HG03378 (cell line): ENCODE data around the gene GSG1.

ENCODE experiments used
- ATAC-seq: cut with Tn5 transposase; IDR thresholded peaks from one replicate; pipeline ENCODE4 v1.9.1; 2021; ENCODE audit warnings: mild to moderate bottlenecking, moderate library complexity; ENCODE audit not compliant: unreplicated experiment

The GSG1 gene

DNA sequence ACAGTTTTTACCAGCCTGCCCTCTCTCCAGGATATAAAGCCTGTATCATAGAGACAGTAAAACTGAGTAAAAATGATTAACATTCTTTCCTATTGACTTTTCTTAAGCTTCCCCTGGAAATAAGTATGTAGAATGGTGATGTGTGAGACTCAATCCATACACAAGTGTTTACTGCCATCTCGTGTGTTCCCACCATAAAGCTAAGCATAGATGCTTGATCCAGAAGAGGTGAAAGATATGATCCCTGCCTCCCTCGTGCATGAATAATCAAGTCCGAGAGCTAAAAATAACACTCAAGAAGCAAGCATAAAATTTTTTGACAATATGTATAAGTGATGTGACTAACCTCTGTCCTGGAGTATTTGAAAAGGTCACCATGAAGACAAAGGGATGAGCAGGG is 16.9 kb upstream of the GSG1 start:
- ATAC-seq = no peak

DNA sequence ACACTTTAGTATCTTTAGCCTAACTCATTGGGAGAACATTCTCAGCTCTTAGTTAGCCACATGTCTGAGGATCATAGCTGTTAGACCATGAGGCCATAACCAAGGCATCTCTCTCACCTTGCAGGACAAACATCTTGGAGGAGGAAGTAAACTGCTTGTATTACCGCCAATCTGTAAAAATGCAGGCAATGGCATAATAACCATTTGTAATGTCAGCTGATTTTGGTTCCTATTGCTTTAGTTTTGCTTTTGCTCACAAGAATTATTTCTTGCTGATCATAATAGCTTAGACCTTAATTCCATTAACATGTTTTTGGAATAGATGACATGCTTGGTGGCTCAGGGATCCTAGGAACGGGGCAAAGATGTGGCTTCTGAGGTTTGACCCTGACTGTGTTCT is 16.4 kb upstream of the GSG1 start:
- ATAC-seq = no peak

DNA sequence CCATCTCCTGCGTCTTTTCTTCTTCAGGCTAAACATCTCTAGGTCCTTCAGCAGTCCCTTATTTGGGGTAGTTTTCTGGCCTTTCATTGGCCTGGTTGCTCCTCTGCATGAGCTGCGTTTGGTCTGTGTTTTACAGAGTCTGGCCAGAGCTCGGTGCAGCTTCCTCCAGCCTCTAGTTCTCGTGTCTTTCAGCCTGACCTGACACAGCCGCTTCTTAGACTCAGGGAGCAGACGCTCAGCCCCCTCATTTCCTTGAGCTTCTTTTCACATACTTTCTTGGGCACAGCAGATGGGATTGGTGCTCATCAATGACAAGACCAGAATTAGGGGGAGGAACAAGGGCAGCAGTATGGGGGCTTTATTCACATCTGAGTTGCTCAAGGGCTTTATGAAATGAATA is 13.6 kb upstream of the GSG1 start:
- ATAC-seq = no peak

DNA sequence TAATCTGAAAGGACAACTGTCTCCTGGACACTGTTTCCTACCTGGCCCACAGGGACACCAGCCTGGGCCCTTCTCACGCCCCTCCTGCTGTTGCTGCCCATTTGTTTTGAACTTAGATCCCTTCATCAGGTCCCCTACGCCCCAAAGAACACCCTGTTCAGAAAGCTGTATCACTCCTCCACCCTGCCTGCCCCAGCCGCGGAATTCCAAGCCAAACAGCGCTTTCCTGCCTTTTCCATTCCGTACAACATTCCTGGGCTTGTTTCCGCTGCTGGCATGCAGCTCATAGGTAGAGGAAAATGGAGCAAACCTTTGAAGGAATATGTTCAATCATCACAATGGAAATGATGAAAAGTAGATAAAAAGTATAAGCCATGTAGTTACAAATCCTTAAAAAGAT is 12.8 kb upstream of the GSG1 start:
- ATAC-seq = no peak

DNA sequence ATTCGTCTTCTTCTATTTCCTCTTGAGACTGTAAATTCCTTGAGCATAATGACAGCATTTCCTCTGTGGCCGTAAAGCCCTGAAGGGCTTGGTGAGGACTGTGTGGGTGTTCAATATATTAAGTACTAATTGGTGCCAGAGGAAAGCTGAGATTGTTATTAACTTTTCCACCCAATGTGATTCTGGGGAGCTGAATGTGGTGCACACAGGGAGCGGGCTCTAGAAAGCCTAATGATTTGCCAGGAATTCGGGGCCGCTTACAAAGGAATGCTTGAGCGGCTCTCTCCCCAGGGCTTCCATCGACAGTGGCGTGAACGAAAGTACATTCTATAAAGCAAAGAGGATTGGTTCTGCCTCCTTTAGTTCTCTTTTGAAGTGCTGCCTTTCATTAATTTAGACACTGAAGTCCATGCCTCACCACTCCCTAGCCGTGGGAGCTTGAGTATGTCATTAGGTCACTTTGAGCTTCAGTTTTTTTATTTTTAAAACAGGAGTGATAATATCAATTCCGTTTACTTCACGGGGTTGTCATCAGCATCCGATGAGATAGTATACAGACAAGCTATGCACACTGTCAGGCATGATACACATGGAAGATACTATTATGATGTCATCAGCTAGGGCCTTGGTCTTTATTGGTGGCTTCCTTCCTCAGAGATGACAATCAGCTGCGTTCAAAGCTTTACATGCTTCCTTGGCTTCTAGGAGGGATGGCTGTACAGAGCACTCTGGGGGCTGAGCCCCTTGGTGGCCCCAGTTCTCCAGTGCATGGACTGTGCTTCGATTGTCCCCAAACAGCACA is 11.0 kb upstream of the GSG1 start:
- ATAC-seq = no peak

DNA sequence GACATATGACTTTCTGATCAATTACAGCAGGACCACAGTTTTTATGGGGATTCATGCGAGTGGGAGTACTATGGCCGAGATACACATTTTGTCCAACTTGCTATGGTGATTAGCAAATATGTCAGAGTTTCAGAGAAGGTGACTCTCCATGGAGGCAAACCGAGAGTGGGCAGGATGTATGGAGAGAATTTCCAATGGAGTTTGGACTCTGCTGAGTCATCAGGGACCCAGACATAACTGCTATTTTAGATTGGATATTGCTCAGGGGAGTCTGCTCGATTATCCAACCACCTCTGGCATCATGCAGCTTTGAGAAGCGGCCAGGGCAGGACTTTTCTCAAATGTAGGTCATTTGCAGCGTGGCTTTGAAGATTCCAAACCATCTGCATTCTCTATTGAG is 9.5 kb upstream of the GSG1 start:
- no peak for ATAC-seq

DNA sequence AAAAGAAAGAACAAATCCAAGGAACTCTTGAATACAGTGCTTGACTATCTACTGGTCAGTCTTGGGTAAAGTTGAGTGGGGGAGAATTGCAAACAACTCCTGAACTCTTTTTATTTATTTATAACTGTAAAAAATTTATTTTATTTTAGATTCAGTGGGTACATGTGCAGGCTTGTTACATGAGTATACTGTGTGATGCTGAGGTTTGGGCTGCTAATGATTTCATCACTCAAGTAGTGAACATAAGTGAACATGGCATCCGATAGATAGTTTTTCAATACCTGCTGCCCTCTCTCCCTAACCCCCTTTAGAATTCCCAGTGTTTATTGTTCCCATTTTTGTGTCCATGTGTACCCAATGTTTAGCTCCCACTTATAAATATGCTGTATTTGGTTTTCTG is 3.2 kb upstream of the GSG1 start:
- ATAC-seq = no peak

DNA sequence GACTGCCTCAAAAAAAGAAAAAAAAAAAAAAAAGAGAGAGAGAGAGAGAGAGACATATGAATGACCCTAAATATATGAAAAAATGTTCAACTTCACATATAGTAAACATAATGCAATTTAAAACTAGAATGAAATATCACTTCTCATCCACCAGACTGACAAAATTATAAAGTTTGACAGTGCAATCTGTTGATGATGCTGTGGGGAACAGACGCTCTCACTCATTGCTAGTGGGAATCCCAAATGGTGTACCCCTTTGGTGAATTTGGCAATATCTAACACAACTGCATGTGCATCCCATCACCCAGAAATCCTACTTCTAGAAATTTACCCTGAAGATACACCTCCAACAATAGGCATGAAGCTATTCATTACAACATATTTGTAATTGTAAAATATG is 2.3 kb upstream of the GSG1 start:
- no peak for ATAC-seq

DNA sequence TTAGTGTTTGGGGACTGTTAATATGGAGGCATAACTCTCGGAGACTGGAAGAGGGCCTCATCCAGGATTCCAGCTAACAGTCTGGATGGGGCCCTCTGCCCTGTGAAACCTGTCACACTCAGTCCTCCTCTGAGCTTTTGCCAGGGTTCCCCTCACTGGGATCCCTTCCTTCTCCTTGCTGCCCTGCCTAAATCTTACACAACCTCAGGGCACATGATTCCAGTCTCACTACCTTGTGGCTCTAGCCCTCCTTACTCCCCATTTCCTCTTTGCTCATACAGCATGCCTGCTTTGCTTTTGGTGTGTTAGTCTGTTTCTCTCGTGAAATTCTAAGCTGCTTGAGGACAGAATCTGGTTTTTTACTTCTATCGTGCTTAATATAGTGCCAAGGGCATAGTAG is 942 bp upstream of the GSG1 start:
- ATAC-seq = no peak

DNA sequence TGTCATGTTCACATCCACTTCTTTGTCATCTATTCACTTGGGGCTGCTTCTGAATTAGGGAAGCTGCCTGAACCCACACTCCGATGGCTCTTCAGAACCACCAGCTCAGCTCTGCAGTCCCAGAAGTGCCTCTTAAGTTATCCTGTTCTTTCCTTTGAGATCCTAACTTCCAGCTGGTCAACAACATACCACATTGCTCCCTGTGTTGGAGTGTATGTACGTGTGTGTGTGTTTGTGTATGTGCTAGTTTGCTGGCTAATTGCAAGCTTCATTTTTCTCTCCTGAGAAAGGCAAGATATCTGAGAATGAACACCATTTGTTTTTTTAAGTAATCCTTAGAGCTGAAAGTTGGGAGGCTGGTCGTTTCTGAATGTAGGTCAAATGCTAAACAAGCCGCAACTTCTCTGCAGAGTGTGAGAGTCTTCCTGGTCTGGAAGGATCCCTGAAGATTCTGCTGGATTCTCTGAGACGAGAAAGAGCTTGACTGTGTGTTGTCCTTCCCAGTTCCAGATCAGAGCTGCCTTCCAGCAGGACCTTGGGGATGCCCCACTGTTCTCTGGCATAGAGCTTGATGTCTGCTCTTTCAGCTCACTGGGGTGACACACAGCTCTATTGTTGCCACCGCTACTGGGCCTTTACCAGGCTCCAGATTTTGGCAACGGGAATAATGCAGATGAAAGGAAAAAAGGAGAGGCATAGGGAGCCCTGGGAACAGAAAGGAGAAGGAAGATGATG is 839 bp downstream of the GSG1 start:
- no peak for ATAC-seq

DNA sequence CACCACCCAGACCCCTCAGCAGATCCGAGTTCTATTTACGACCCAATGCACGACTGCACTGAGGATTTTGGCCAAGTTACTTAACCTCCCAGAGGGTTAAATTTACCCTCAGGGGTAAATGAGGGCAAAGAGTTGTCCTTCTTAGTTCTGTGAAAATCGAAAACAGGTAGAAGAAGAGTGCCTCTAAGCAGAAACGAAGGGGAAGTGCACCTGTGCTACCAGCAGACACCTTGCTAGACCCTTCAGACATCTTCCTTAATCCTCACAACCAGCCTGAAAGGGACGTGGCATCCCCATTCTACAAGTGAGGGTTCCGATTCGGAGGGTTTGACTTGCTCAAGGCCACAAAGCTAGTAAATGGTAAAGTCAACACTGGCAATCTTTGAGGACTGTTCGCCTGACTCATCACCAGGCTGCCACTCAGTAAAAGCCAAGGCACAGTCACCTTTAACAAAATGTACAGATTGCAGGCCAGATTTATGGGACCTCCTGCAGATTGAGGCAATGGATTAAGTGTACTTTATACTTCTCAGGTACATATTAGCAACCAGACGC is 1.6 kb downstream of the GSG1 start:
- no peak for ATAC-seq

DNA sequence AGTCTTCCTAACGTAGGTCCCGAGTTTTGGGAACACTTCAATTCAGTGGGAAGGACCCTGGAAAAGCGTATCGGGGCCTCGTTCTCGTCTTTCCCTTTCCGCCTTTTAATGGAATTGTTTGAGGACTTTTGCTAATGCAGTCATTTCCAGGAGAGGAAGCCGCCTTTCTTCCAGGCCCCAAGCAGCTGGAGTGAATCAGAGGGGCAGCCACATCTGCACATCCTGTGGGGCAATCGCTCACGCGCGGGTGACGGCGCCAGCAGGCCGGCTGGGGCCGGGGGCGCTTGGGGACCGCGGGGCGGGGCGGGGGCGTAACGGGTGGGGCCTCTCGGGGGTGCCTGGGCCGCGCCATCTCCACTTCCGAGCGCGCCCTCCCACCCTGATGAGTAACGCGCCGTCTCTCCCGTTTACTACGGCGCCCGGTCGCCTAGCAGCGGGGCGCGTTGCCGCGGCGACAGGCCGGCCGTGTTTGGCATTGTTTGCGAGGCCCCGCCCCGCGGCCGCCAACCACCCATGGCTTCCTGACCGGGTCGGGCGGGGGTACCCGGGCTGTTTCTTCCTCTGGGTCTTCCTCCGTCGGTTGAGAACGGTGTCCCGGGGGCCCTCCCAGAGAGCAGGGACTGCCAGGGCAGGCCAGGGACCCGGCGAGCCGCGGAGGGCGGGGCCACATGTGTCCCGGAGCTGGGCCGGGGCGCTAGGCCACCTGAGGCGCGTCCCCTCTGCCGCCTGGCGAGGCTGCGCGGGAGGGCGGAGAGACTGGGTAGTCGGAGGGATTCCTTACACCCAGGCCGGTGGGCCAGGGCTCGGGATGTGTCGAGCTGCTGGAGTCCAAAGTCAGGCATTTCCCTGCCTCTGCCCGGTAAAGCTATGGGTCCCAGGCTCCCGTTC is 2.3 kb downstream of the GSG1 start:
- peak; percentile 57 for ATAC-seq

DNA sequence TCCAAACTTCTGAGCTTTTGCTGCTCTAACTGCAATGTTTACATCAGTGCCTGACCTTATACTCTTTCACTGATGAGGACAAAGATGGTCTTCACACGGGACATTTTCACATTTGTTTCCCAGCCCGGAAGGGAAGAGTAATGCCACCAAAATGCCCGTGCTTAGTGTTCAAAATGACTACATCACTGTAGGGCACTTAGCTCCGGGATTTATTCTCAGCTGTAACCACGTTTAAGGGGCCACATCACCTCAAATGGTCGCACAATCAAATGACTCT is 2.9 kb downstream of the GSG1 start:
- no peak for ATAC-seq

DNA sequence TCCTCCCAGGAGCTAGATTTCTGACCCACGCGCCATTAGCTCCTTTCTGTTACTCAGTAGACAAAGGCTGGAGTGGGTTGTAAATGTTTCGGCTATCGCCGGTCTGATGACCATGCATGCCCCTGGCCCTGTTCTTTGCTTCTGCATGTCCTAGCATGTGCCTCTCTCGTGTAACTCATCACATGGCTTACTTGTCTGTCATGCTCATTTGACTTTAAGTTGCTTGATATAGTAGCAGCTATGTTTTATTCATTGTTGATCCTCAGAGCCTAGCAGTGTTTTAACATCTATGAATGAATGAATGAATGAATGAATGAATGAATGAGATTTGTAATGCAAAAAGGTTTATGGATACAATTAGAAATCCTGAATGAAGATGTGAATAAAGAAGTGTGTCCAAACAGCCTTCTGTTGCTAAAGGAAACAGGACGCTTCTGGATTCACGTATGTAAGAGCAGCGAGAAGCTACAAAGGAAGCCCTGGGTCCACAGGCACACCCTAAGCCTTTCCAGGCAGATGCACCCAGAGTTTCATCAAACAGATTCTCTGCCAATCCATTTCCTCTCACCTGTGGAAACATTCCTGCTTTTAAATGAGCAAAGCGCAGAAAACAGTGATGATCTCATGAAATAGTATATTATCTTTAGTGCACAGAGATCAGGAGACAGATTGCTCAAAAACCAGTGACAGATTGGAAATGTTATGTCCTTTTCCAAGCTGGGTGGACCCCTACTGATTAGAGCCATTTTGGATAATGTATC is 3.4 kb downstream of the GSG1 start:
- ATAC-seq = no peak

DNA sequence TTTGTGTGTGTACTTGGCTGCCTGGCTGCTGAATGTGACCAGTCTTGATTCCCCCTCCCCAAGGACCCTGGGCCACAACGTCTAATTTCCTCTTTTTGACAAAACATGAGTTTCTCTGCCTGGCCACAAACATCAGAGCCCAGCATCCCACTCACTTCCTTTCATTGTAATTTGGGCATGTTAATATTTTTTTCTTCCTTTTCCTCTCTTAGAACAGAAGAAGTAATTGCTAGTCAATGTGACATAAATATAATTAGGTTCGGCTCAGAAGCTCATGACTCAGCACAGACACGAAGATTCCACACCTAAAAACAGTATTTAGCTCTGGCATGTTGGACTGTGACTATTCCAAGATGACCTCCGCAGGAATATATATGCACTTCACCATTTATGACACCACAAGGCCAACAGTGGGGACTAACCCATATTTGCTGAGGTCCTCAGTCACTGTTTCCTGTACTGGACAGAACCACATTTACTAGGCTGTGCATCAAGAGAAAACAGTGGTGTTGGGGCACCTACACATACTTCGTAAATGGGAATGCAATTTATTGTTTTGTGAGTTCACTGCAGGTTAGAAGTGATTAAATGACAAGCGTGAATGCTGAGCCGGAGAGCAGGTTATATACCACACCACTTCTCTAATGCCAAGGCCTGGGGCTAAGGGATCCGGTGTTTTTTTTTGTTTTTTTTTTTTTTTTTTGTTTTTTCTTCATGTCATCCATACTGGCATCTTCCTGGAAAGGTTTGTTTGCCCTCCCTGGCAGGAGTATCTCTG is 4.2 kb downstream of the GSG1 start:
- no peak for ATAC-seq

DNA sequence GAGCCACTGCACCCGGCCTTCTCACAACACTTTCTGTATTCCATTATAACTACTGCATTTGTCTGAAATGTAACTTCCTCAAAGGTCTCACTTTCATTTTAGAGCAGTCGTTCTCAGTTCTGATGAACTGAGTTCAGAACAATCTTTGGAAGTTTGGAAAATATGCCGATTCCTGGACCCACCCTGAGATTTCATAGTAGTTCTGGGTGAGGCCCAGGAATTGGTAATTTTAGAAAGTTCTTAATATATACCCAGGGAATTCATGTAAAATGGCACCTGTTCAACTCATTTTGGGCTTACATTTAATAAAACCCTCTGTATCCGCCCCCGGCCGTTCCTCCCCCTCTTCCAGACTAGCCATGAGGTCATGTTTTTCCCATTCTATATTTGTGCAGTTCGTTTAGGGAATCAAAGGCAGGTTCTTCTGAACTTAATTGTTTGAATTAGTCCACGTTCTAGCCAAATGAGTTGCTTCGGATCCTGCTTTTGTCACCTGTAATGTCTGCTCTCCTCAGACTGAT is 5.9 kb downstream of the GSG1 start:
- ATAC-seq = no peak

DNA sequence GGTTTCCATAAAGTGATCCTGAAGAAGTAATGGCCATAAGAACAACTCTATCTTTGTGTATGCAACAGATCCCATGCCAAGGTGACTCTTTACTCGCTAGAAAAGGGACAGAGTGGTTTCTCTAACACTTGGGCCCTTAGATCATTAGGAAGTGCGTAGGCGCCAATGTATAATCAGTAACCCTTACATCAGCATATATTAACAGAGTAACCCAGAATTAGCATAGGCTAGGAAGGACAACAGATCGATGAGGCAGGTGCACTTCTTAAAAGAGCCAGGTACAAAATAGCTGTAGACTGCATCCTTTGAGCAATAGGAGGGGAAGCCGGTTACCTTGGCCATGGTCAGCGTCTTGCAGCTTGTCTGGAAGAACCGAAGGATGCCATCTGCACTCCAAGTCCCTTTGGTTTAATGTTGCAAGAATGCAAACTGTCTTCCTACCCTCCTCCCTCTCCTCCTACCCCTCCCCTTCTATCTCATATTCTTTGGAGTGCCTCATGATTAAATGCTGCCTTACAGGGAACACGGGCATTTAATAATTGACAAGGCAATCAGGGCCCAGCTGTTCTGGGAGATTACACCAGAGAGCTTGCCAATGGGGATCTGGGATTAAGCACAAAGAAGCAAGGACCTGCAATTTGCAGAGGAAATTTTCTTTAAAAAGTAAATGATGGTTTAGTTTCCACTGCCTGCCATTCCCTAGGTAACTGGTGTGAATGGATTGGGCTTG is 8.0 kb downstream of the GSG1 start:
- no peak for ATAC-seq

DNA sequence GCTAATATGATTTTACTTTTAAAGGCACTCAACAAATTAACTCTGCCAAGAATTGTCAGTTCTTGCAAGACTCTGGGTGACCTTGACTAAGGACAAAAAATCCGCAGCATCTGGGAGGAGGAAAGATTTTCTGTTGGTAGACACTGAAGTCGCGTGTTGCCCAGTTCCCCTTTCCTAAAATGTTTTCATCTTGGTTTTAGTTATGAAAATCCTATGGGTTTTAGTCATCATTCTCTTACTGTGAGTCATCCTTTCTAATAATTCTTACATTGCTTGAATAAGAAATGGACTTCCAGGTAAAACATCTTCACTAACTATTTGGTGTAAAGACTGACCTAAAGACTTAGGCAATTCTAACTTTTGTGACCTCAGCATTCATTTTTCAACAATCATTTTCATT is 9.1 kb downstream of the GSG1 start:
- ATAC-seq = peak; percentile 56

DNA sequence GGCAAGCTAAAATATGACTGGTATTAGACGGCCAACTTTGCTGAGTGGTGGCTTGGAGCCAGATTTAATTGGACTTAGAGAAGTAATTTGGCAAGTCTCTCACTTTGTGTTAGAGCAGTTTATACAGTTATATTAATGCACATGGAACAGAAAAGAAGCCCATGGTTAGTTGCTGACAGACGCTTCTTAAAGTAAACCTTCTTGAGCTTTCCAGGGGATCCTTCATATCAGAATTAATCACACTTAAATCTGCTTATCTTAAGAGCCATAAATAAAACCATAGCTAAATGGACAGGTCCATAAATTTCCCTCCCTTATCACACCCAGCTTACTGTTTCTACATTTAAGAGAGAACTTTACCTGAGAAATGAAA is 9.6 kb downstream of the GSG1 start:
- no peak for ATAC-seq
